VCaP (cell line): ENCODE data around the gene ABCC8.

Experiments used
- H3K27ac ChIP-seq: fragments of 450-650 bp; 2 replicates; pipeline ENCODE4 v1.5.1; 2017
- CTCF ChIP-seq: fragments of 450-650 bp; conservative IDR thresholded peaks from 2 replicates; pipeline ENCODE4 v1.5.1; 2017; ENCODE audit warnings: mild to moderate bottlenecking, moderate library complexity

Gene ABCC8

GRCh38 chr11:17385926-17386325 is 90.7 kb downstream of the ABCC8 start:
- peak overlapping the region; percentile 7; the same call in 1 of the 2 replicates for H3K27ac ChIP-seq
- no peak for TF ChIP-seq CTCF

DNA sequence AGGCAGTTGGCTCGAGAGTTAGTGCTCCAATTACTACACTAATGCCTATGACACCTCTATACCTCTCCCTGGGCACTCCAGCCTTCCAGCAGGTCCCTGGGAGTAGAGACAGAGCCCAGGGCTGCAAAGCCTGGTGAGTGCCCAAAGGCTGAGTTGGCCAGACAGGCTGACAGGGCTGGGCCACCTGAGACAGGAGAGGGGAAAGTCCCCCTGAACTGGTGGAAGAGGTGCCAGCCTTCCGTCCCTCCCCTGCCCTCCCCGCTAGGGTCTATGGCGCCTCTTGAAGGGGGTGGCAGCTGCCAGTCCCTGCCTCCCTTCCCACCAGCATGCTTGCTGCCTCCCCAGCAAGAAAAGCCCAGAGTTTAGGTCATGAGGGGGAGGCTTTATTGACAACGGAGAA is 91.2 kb downstream of the ABCC8 start:
- no peak for TF ChIP-seq CTCF
- no peak overlapping the region; the same call in 1 of the 2 replicates for H3K27ac ChIP-seq

- H3K27ac ChIP-seq: no peak overlapping the region
- TF ChIP-seq CTCF: peak; percentile 88
Measured at GRCh38 chr11:17384002-17384511, 92.6 kb downstream of the ABCC8 start.

- H3K27ac ChIP-seq: no peak overlapping the region
- TF ChIP-seq CTCF: no peak
Measured at GRCh38 chr11:17383461-17383860, 93.2 kb downstream of the ABCC8 start.

- no peak overlapping the region for H3K27ac ChIP-seq
- no peak for TF ChIP-seq CTCF
Measured at GRCh38 chr11:17382046-17382728, 94.5 kb downstream of the ABCC8 start.

GRCh38 chr11:17381156-17381555 is 95.5 kb downstream of the ABCC8 start:
- H3K27ac ChIP-seq: no peak overlapping the region
- no peak for TF ChIP-seq CTCF

GRCh38 chr11:17379383-17380180 is 97.1 kb downstream of the ABCC8 start:
- TF ChIP-seq CTCF: no peak
- H3K27ac ChIP-seq: no peak overlapping the region
